DOHH2 (cell line): ENCODE data around the gene PTPRN2.

ENCODE experiments used
- H3F3A ChIP-seq: fragments of 200-600 bp; sonication (generic), shearing (Covaris generic); 2 replicates; pipeline ENCODE4 v1.6.0; 2016; ENCODE audit warnings: antibody characterized with exemption, mild to moderate bottlenecking; ENCODE audit not compliant: control insufficient read depth, insufficient read depth
- H3K27ac ChIP-seq: fragments of 200-600 bp; sonication (generic); 2 replicates; pipeline ENCODE4 v1.5.1; 2014; ENCODE audit warnings: low read depth, mild to moderate bottlenecking, low read length, moderate library complexity
- H3K27me3 ChIP-seq: fragments of 200-600 bp; sonication (generic); 2 replicates; pipeline ENCODE4 v1.6.1; 2014; ENCODE audit warnings: mild to moderate bottlenecking, low read length, mixed read lengths; ENCODE audit not compliant: control insufficient read depth
- H3K36me3 ChIP-seq: fragments of 200-600 bp; sonication (generic); 2 replicates; pipeline ENCODE4 v1.6.1; 2014; ENCODE audit warnings: mild to moderate bottlenecking, low read length, moderate library complexity, mixed read lengths; ENCODE audit not compliant: control insufficient read depth
- H3K4me1 ChIP-seq: fragments of 200-600 bp; sonication (generic); 2 replicates; pipeline ENCODE4 v1.6.1; 2014; ENCODE audit warnings: mild to moderate bottlenecking, low read length, mixed read lengths; ENCODE audit not compliant: control insufficient read depth
- H3K4me2 ChIP-seq: fragments of 200-600 bp; sonication (generic); 2 replicates; pipeline ENCODE4 v1.6.0; 2014; ENCODE audit warnings: mild to moderate bottlenecking, low read length, moderate library complexity
- H3K4me3 ChIP-seq: fragments of 200-600 bp; sonication (generic); 2 replicates; pipeline ENCODE4 v1.5.1; 2014; ENCODE audit warnings: mild to moderate bottlenecking, low read length, mixed read lengths
- H3K79me2 ChIP-seq: fragments of 200-600 bp; sonication (generic); 2 replicates; pipeline ENCODE4 v1.6.1; 2014; ENCODE audit warnings: mild to moderate bottlenecking, low read length, mixed read lengths; ENCODE audit not compliant: control insufficient read depth
- H3K9me2 ChIP-seq: fragments of 200-600 bp; sonication (generic); replicated peaks from 2 replicates; pipeline ENCODE4 v1.6.1; 2014; ENCODE audit warnings: mild to moderate bottlenecking, low read length, mixed read lengths; ENCODE audit not compliant: control insufficient read depth
- H3K9me3 ChIP-seq: fragments of 200-600 bp; sonication (generic); 2 replicates; pipeline ENCODE4 v1.6.1; 2014; ENCODE audit warnings: antibody characterized with exemption, low read length, mixed read lengths; ENCODE audit not compliant: control insufficient read depth, insufficient read depth
- H4K20me1 ChIP-seq: fragments of 200-600 bp; sonication (generic); 2 replicates; pipeline ENCODE4 v1.6.0; 2014; ENCODE audit warnings: low read depth, mild to moderate bottlenecking, antibody characterized with exemption, low read length, moderate library complexity; ENCODE audit not compliant: control insufficient read depth, insufficient read depth
- CTCF ChIP-seq: fragments of 200-600 bp; sonication (generic); IDR thresholded peaks from one replicate; pipeline ENCODE4 v1.5.1; 2014; ENCODE audit warnings: antibody characterized with exemption, mild to moderate bottlenecking, low read depth, low read length; ENCODE audit not compliant: poor library complexity, severe bottlenecking
- EZH2phosphoT487 ChIP-seq: fragments of 200-600 bp; sonication (generic); IDR thresholded peaks from 2 replicates; pipeline ENCODE4 v1.6.1; 2017; ENCODE audit warnings: borderline replicate concordance, mild to moderate bottlenecking, antibody characterized with exemption, low read length, moderate library complexity, mixed read lengths

PTPRN2 gene

GRCh38 chr7:158277219-158278141 is 310.1 kb downstream of the PTPRN2 start:
- H3K4me3 ChIP-seq: no peak overlapping the region
- H3K27ac ChIP-seq: no peak overlapping the region
- no peaks in the 10 kb centered on the region for H4K20me1 ChIP-seq
- no peak for TF ChIP-seq EZH2phosphoT487
- TF ChIP-seq CTCF: no peak
- no peaks in the 10 kb centered on the region for H3K9me2 ChIP-seq
- no peaks in the 10 kb centered on the region for H3K27me3 ChIP-seq
- H3K4me1 ChIP-seq: no peaks in the 10 kb centered on the region
- H3K79me2 ChIP-seq: no peaks in the 10 kb centered on the region
- peaks cover 50% of the 10 kb centered on the region for H3K9me3 ChIP-seq
- no peaks in the 10 kb centered on the region for H3F3A ChIP-seq
- no peaks in the 10 kb centered on the region for H3K36me3 ChIP-seq
- no peak overlapping the region for H3K4me2 ChIP-seq

DNA sequence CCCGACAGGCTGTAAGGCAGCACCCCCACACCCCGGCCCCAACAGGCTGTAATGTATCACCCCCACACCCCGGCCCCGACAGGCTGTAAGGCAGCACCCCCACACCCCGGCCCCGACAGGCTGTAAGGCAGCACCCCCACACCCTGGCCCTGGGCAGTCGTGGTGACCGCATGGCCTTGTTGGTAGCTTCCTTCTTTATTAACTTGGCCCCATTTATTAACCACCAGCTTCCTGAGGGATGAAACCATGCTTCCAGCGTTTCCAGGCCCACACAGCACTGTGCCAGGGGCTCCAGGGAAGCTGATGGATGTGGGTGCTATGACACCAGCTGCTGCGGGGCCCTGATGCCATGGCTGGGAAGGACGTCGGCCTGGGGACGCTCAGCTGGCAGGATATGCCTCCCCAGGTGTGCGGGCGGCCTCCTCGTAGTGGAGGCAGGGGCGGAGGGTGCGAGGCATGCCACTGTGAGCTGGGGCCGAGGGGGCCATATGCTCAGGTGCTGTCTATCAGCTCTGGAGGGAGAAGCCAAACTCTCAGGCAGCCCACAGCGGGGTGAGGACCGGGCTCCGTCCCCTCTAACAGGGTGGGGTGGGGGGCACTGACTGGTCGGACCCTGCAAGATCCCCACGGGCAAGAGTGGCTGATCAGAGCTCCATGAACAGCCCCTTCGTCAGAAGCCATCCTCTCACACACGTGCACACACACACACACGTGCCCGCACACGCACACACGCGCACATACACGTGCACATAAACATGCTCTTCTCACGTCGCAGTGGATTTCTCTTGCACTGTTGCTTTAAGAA is 311.0 kb downstream of the PTPRN2 start:
- Histone ChIP-seq H3F3A (no peaks in the 10 kb centered on the region), H3K4me2 (no peak overlapping the region), H3K4me1 (no peaks in the 10 kb centered on the region), H3K36me3 (no peaks in the 10 kb centered on the region), H3K27ac (no peak overlapping the region), H3K4me3 (no peak overlapping the region), H3K9me3 (peaks cover 55% of the 10 kb centered on the region), H4K20me1 (no peaks in the 10 kb centered on the region), H3K79me2 (no peaks in the 10 kb centered on the region), H3K9me2 (no peaks in the 10 kb centered on the region), H3K27me3 (no peaks in the 10 kb centered on the region)
- TF ChIP-seq CTCF (no peak), EZH2phosphoT487 (no peak)

GRCh38 chr7:158275711-158276413 is 311.8 kb downstream of the PTPRN2 start:
- Histone ChIP-seq H3F3A (no peaks in the 10 kb centered on the region), H3K79me2 (no peaks in the 10 kb centered on the region), H3K27me3 (no peaks in the 10 kb centered on the region), H3K36me3 (no peaks in the 10 kb centered on the region), H3K9me3 (peaks cover 54% of the 10 kb centered on the region; the same call in 1 of the 2 replicates), H3K27ac (no peak overlapping the region), H3K4me3 (no peak overlapping the region), H3K4me2 (no peak overlapping the region), H3K9me2 (no peaks in the 10 kb centered on the region), H4K20me1 (no peaks in the 10 kb centered on the region), H3K4me1 (no peaks in the 10 kb centered on the region)
- TF ChIP-seq EZH2phosphoT487: no peak
- no peak for TF ChIP-seq CTCF
